Effector memory CD4-positive, alpha-beta T cell (primary cell): Measurements from ENCODE around the gene UNG.

Source experiments
- DNase-seq, 3 donors: peaks; one replicate each; pipeline ENCODE4 v3.0.0-alpha.2; 2020
- H3K27ac ChIP-seq: 2 replicates; pipeline ENCODE4 v1.7.0; 2013; ENCODE audit warnings: mild to moderate bottlenecking, low read length, moderate library complexity; ENCODE audit not compliant: insufficient read depth, poor library complexity, severe bottlenecking
- H3K27me3 ChIP-seq: replicated peaks from 2 replicates; pipeline ENCODE4 v1.7.0; 2013; ENCODE audit warnings: mild to moderate bottlenecking, low read length; ENCODE audit not compliant: insufficient read depth, control insufficient read depth, poor library complexity, severe bottlenecking
- H3K36me3 ChIP-seq: 2 replicates; pipeline ENCODE4 v1.7.0; 2013; ENCODE audit warnings: mild to moderate bottlenecking, low read length, moderate library complexity; ENCODE audit not compliant: control insufficient read depth, insufficient read depth
- H3K4me1 ChIP-seq: 2 replicates; pipeline ENCODE4 v1.7.0; 2013; ENCODE audit warnings: low read length, mild to moderate bottlenecking; ENCODE audit not compliant: control insufficient read depth, insufficient read depth, poor library complexity, severe bottlenecking
- H3K4me3 ChIP-seq: 2 replicates; pipeline ENCODE4 v1.7.0; 2013; ENCODE audit warnings: low read length, low read depth, mild to moderate bottlenecking; ENCODE audit not compliant: insufficient read depth, poor library complexity, severe bottlenecking
- H3K9me3 ChIP-seq: 2 replicates; pipeline ENCODE4 v1.7.0; 2013; ENCODE audit warnings: mild to moderate bottlenecking, low read length, moderate library complexity; ENCODE audit not compliant: control insufficient read depth

The UNG gene

DNA sequence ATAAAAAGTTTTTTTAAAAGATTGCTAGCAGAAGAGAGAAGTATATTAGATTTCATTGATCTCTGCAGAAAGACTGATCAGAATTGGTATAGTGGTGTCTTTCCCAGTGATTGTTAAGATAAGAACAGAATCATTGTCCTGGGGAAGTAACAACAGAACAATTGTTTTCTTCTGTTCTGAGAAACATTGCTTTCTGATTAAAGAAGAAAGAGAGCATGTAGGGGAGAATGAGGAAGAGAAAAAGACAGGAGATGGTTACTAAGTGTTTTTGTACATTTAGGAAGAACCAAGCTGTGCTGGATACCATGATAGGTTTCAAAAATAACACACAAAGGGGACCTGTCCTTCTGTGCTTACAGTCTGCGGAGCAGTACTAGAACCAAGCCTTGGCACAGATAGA, 40.0 kb upstream of the UNG start:
- DNase-seq: no peak
- Histone ChIP-seq H3K9me3 (no peaks in the 10 kb centered on the region), H3K4me3 (no peak overlapping the region), H3K4me1 (peaks cover 3% of the 10 kb centered on the region), H3K27me3 (no peaks in the 10 kb centered on the region), H3K27ac (no peak overlapping the region), H3K36me3 (no peaks in the 10 kb centered on the region)

DNA sequence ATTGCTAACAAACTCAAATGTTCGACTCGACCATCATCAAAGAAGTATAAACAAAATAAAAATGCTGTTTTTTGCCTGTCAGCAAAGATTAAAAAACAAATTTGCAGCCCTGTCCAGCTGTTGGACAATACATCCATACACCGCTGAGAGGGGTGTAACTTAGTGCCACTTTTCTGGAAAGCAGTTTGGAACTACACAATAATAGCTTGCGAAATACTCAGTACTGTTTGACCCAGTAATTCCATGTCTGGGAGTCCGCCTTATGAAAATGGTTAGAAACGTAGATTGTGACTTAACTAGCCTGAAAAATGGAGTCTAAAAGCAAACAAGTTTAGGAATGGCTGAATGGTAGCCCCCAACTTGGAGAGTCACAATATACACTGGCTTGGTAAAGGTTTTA, 38.6 kb upstream of the UNG start:
- DNase-seq: no peak

DNA sequence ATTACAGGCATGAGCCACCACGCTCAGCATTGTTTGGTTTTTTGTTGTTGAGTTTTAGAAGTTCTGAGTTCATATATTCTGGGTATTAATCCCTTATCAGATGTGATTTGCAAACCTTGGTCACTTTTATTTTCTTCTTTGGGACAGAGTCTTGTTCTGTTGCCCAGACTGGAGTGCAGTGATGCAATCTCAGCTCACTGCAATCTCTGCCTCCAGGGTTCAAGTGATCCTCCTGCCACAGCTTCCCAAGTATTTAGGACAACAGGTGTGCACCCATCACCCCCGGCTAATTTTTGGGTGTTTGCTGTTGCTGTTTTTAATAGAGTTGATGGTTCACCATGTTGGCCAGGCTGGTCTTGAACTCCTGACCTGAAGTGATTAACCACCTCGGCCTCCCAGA, 33.3 kb upstream of the UNG start:
- Histone ChIP-seq H3K4me3 (no peak overlapping the region), H3K36me3 (peaks cover 11% of the 10 kb centered on the region), H3K9me3 (no peaks in the 10 kb centered on the region), H3K27ac (no peak overlapping the region), H3K27me3 (no peaks in the 10 kb centered on the region), H3K4me1 (no peaks in the 10 kb centered on the region)
- DNase-seq: no peak

More for the DNA sequence above, 38.6 kb upstream of the UNG start:
- H3K27me3 ChIP-seq: no peaks in the 10 kb centered on the region
- H3K4me3 ChIP-seq: no peak overlapping the region
- no peaks in the 10 kb centered on the region for H3K36me3 ChIP-seq
- no peak overlapping the region for H3K27ac ChIP-seq
- H3K4me1 ChIP-seq: peaks cover 3% of the 10 kb centered on the region
- H3K9me3 ChIP-seq: no peaks in the 10 kb centered on the region

DNA sequence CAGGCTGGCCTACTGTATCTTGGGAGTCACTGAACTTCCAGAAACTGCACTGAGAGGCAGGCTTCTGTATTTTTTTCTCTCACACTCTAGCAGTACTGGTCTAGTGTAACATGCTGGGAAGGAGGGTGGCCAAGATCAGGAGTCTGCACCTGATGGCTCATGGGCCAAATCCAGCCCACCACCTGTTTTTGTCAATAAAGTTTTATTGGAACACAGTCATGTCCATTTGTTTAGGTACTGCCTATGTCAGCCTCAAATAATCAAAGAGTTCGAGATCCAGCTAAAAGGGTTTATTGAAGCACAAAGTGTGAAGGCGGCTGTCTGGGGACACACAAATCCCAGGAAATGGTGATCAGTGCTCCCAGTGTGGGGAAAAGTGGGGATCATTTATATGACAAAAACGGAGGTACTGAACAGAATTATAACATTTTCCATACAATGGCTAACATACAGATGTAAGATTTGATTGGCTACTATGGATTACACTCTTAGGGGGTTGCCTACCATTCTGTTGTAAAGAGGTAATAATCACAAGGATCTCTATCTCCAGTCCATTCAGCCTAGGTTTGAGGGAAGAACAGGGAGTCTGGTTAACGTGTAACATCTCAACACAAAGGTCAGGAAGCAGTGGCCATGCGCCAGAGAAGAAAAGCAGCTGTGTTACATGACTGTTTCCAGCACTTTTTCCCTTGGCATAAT, 32.1 kb upstream of the UNG start:
- Histone ChIP-seq H3K4me1 (no peaks in the 10 kb centered on the region), H3K27ac (no peak overlapping the region), H3K4me3 (no peak overlapping the region), H3K36me3 (peaks cover 20% of the 10 kb centered on the region), H3K27me3 (no peaks in the 10 kb centered on the region), H3K9me3 (no peaks in the 10 kb centered on the region)
- DNase-seq: no peak

DNA sequence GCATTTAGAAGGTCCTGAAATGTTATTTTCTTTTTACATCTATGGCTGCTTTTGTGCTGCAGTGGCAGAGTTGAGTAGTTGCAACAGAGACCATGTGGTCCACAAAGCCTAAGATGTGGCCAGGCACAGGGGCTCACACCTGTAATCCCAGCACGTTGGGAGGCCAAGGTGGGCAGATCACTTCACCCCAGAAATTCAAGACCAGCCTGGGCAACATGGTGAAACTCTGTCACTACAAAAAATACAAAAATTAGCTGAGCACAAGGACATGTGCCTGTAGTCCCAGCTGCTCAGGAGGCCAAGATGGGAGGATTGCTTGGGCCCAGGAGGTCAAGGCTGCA, 31.6 kb upstream of the UNG start:
- no peaks in the 10 kb centered on the region for H3K4me1 ChIP-seq
- H3K27me3 ChIP-seq: no peaks in the 10 kb centered on the region
- H3K36me3 ChIP-seq: peaks cover 20% of the 10 kb centered on the region
- no peak overlapping the region for H3K4me3 ChIP-seq
- no peaks in the 10 kb centered on the region for H3K9me3 ChIP-seq
- DNase-seq: no peak
- H3K27ac ChIP-seq: no peak overlapping the region

DNA sequence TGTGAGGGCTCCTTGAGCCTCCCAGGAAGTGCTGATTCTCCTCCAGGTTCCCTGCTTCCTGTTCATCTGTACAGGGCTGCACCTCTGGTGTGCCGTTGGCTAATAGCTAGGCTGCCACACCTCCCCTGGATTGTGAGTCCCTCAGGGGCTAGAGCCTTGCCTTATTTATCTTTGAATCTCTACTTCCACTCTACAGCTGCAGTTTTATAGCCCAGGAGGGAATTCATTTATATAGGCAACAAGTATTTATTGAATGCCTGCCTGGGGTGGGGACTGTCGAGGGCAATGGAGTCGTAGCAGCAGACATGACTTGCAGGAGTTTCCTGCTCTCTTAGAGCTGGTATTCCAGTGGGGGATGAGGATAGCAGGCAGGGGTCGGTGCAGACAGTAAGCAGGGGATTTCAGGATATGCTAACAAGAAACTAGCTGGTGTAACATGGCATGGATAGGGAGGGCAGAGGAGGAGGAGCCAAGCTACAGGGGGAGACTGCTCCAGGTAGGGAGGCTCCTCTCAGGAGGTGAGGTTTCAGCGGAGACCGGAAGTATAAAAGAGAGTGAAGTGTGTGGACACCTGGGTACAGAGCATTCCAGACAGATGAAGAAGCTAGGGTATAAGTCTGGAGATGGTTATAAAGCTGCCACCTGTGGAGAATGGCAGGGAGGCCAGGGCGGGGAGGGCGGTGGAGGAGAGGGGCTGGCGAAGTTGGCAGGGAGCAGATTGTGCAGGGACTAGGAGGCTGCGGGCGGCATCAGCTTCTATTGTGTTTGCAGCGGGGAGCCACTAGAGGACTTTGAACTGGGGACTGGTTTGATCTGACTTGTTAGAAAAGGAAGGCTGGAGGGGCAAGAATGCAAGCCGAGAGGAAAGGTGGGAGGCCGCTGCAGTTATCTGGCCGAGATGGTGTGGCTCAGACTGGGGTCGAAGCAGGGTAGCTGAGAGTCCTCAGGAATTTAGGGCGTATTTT, 27.8 kb upstream of the UNG start:
- Histone ChIP-seq H3K9me3 (no peaks in the 10 kb centered on the region), H3K4me1 (no peaks in the 10 kb centered on the region), H3K27ac (no peak overlapping the region), H3K4me3 (no peak overlapping the region), H3K36me3 (peaks cover 26% of the 10 kb centered on the region), H3K27me3 (no peaks in the 10 kb centered on the region)
- no peak for DNase-seq

DNA sequence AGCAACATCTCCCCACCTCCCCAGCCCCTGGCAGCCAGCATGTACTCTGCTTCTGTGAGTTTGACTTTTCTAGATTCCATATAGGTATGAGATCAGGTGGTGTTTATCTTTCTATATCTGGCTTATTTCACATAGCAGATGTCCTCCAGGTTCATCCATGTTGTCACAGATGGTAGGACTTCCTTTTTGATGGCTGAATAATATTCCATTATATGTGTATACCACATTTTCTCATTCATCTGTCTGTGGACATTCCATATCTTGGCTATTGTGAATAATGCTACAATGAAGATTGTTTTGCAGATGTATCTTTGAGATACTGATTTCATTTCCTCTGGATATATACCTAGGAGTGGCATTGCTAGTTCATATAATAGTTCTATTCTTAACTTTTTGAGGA, 22.5 kb upstream of the UNG start:
- Histone ChIP-seq H3K27ac (no peak overlapping the region), H3K27me3 (no peaks in the 10 kb centered on the region), H3K4me3 (no peak overlapping the region), H3K36me3 (peaks cover 11% of the 10 kb centered on the region), H3K4me1 (no peaks in the 10 kb centered on the region), H3K9me3 (no peaks in the 10 kb centered on the region)
- no peak for DNase-seq

DNA sequence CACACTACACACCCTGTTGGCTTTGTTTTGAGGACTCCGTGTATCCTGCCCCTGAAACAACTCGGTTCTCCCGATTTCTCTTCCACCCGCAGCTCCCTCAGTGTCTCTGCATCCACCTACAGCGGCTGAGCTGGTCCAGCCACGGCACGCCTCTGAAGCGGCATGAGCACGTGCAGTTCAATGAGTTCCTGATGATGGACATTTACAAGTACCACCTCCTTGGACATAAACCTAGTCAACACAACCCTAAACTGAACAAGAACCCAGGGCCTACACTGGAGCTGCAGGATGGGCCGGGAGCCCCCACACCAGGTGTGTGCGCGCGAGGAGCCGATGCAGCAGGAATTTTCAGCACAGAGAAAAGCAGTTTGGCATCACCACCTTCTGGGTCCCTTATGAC, 14.6 kb upstream of the UNG start:
- H3K4me1 ChIP-seq: no peaks in the 10 kb centered on the region
- no peak for DNase-seq
- no peaks in the 10 kb centered on the region for H3K27me3 ChIP-seq
- H3K36me3 ChIP-seq: peaks cover 51% of the 10 kb centered on the region
- no peak overlapping the region for H3K27ac ChIP-seq
- no peaks in the 10 kb centered on the region for H3K9me3 ChIP-seq
- H3K4me3 ChIP-seq: no peak overlapping the region

DNA sequence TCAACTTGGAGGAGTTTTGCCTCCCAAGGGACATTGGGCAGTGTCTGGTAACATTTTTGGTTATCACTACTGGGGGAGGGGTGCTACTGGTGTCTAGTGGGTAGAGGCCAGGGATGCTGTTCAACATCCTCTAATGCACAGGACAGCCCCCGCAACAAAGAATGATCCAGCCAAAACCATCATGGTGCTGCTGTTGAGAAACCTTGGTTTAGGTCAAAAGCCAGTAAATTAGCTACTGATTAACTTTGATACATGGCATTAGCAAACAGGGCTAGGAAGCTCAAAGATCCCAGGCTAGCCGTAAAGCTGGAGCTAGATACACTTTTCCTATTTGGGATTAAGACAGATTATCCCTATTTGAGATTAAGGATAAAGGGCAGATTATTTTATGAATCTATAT, 13.0 kb upstream of the UNG start:
- Histone ChIP-seq H3K4me1 (no peaks in the 10 kb centered on the region), H3K27ac (no peak overlapping the region), H3K36me3 (peaks cover 60% of the 10 kb centered on the region), H3K27me3 (no peaks in the 10 kb centered on the region), H3K4me3 (no peak overlapping the region), H3K9me3 (no peaks in the 10 kb centered on the region)
- no peak for DNase-seq

DNA sequence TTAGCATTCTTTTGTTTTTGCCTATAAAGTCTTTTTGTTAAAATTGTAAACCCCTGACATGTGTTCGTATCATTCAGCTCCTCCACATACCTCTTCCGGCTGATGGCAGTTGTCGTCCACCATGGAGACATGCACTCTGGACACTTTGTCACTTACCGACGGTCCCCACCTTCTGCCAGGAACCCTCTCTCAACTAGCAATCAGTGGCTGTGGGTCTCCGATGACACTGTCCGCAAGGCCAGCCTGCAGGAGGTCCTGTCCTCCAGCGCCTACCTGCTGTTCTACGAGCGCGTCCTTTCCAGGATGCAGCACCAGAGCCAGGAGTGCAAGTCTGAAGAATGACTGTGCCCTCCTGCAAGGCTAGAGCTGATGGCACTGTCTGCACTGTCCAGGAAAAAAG, 11.8 kb upstream of the UNG start:
- no peak overlapping the region for H3K27ac ChIP-seq
- no peak for DNase-seq
- H3K27me3 ChIP-seq: no peaks in the 10 kb centered on the region
- H3K4me1 ChIP-seq: no peaks in the 10 kb centered on the region
- no peak overlapping the region for H3K4me3 ChIP-seq
- H3K9me3 ChIP-seq: no peaks in the 10 kb centered on the region
- peaks cover 60% of the 10 kb centered on the region for H3K36me3 ChIP-seq
